Measurements from ENCODE around the gene SELENOW. TPM values are rescaled to one million over a fixed set of nuclear protein-coding genes. Genes with fewer than 3 reads are reported as not detected.
"Not testable (repeated sequence)": the region's sequence is repeated elsewhere in the genome, so short reads cannot be mapped to it uniquely, and the experiment has no call there.

SELENOW gene
- total RNA-seq, 6 experiments from 2014 or later: 46.4 to 141 (median 83.0) TPM

DNA sequence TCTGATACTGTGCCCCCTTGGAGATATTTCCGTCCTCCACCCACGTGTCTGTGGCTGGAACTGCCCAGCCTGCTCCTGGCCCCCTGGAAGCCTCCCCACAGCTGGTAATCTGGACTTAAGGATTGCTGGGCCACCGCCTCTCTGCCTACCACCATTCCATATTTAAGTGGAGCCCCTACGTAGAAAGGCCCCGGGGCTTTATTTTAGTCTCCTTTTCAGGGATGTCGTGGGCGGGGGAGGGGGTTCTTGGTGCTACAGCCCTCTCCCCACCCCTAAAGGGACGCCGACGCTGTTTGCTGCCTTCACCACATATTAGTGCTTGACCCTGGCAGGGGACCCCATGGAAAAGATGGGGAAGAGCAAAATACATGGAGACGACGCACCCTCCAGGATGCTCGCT lies 35.9 kb upstream of the SELENOW start:
- Histone ChIP-seq H3K4me3 (peak overlapping the region in 2 of 3 donors; percentile 48), H3K36me3 (peaks cover 0 to 5% (median 0%) of the 10 kb centered on the region in 4 donors), H3K4me1 (peaks cover 0 to 26% (median 9%) of the 10 kb centered on the region in 4 donors), H3K27me3 (no peaks in the 10 kb centered on the region), H3K27ac (peak overlapping the region; percentile 82 to 88 (median 87)), H3K9me3 (no peaks in the 10 kb centered on the region)
- intact Hi-C loops (cut with DNase I): no loop called here
- WGBS (ENCODE audit: insufficient coverage, low coverage, low lambda C conversion rate, missing lambda C conversion rate): 64% methylated on average over 6 of the region's 13 CpGs
- no peak for ATAC-seq
- no peak for TF ChIP-seq POLR2A (IDR thresholded peaks at IDR 0.05)
- TF ChIP-seq, protein P1, sequence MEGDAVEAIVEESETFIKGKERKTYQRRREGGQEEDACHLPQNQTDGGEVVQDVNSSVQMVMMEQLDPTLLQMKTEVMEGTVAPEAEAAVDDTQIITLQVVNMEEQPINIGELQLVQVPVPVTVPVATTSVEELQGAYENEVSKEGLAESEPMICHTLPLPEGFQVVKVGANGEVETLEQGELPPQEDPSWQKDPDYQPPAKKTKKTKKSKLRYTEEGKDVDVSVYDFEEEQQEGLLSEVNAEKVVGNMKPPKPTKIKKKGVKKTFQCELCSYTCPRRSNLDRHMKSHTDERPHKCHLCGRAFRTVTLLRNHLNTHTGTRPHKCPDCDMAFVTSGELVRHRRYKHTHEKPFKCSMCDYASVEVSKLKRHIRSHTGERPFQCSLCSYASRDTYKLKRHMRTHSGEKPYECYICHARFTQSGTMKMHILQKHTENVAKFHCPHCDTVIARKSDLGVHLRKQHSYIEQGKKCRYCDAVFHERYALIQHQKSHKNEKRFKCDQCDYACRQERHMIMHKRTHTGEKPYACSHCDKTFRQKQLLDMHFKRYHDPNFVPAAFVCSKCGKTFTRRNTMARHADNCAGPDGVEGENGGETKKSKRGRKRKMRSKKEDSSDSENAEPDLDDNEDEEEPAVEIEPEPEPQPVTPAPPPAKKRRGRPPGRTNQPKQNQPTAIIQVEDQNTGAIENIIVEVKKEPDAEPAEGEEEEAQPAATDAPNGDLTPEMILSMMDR (IDR thresholded peaks at IDR 0.05): no peak
- DNase-seq: no peak

DNA sequence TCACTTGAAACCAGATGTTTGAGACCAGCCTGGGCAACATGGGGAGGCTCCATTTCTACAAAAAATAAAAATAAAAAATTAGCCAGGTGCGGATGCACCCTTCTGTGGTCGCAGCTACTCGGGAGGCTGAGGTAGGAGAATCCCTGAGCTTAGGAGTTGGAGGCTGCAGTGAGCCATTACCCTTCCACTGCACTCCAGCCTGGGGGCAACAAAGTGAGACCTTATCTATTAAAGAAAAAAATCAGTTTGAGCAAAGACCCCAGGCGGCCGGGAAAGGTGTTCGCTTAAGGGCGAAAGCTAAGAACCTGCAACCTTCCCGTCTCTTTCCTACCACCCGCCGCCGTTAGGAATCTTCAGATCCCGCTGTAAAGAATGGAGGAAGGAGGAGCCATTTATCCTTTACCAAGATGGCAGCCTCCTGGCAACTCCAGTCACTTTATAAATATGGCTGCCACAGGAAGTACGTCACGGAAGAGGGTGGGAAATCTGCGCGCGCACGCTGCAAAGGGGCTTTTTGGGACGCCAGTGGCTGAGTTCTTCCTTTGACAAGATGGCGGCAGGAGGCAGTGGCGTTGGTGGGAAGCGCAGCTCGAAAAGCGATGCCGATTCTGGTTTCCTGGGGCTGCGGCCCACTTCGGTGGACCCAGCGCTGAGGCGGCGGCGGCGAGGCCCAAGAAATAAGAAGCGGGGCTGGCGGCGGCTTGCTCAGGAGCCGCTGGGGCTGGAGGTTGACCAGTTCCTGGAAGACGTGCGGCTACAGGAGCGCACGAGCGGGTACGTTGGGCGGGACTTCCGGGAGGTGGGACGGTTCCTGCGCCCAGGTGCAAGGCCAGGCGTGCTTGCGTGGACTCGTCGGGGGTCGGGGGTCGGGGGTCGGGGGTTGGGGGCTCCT lies 33.2 kb upstream of the SELENOW start, which contains the start of gene NOP53:
Gene NOP53 (plus strand): TSS at position 537 of the 892 bp plus-strand sequence. CDS start 14 bp downstream, at position 551.
- H3K27ac ChIP-seq: peak within 1 kb of the TSS; percentile 94 to 98 (median 96)
- no peaks in the 10 kb centered on the region for H3K27me3 ChIP-seq
- no peaks in the 10 kb centered on the region for H3K9me3 ChIP-seq
- ATAC-seq (peak; percentile 60 to 75 (median 63)), DNase-seq (peak; percentile 96 to 98 (median 96))
- peaks cover 0 to 19% (median 12%) of the 10 kb centered on the region in 4 donors for H3K36me3 ChIP-seq
- 8% methylated on average over 21 of the region's 53 CpGs for WGBS (ENCODE audit: insufficient coverage, low coverage, low lambda C conversion rate, missing lambda C conversion rate)
- TF ChIP-seq, protein P1 (IDR thresholded peaks at IDR 0.05): no peak
- peak; percentile 78 for TF ChIP-seq POLR2A (IDR thresholded peaks at IDR 0.05)
- H3K4me3 ChIP-seq: peak within 1 kb of the TSS; percentile 74 to 95 (median 85)
- intact Hi-C loops (cut with DNase I): no loop called here
- H3K4me1 ChIP-seq: peaks cover 0 to 26% (median 9%) of the 10 kb centered on the region in 4 donors

DNA sequence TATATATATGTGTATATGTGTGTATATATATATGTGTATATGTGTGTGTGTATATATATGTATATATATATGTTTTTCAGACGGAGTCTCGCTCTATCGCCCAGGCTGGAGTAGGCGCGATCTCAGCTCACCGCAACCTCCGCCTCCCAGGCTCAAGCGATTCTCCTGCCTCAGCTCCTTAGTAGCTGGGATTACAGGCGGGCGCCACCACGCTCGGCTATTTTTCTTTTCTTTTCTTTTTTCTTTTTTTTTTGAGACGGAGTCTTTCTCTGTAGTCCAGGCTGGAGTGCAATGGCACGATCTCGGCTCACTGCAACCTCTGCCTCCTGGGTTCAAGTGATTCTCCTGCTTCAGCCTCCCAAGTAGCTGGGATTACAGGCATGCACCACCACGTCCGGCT lies 32.4 kb upstream of the SELENOW start:
- H3K27me3 ChIP-seq; DNase-seq; ATAC-seq; H3K9me3 ChIP-seq; intact Hi-C loops (cut with DNase I): not testable (repeated sequence)
- WGBS (ENCODE audit: insufficient coverage, low coverage, low lambda C conversion rate, missing lambda C conversion rate): 27% methylated on average over 5 of the region's 17 CpGs
- Histone ChIP-seq H3K27ac (peak overlapping the region in 2 of 3 donors; percentile 96 to 98), H3K36me3 (peaks cover 0 to 27% (median 20%) of the 10 kb centered on the region in 4 donors), H3K4me3 (peak overlapping the region; percentile 74 to 95 (median 85)), H3K4me1 (peaks cover 0 to 26% (median 9%) of the 10 kb centered on the region in 4 donors)

DNA sequence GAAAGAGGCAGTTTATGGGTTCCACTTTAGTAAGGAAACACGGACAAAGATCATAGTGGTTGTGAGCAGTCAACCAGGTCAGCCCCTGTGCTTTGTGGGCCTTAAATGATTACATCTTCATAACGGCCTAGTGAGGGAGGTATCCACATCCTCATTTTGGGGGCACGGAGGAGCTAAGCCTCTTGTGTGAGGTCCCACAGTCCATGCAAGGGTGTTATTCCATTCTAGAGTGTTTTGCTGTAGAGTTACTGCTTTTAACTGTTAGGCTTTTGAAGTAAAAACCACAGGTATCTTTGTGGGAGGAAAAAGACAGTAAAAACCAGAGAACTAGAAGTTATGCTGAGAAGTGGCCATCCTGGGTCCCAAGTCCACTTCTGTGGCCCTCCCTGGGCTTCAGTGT lies 29.2 kb upstream of the SELENOW start:
- intact Hi-C loops (cut with DNase I): no loop called here
- H3K9me3 ChIP-seq: no peaks in the 10 kb centered on the region
- no peaks in the 10 kb centered on the region for H3K27me3 ChIP-seq
- TF ChIP-seq, protein P1 (IDR thresholded peaks at IDR 0.05): no peak
- no peak for TF ChIP-seq POLR2A (IDR thresholded peaks at IDR 0.05)
- H3K4me3 ChIP-seq: no peak overlapping the region
- DNase-seq (no peak), ATAC-seq (no peak)
- H3K36me3 ChIP-seq: peaks cover 0 to 55% (median 39%) of the 10 kb centered on the region in 4 donors
- 80% methylated on average over 2 of the region's 3 CpGs for WGBS (ENCODE audit: insufficient coverage, low coverage, low lambda C conversion rate, missing lambda C conversion rate)
- peaks cover 0 to 19% (median 7%) of the 10 kb centered on the region in 4 donors for H3K4me1 ChIP-seq
- no peak overlapping the region for H3K27ac ChIP-seq

DNA sequence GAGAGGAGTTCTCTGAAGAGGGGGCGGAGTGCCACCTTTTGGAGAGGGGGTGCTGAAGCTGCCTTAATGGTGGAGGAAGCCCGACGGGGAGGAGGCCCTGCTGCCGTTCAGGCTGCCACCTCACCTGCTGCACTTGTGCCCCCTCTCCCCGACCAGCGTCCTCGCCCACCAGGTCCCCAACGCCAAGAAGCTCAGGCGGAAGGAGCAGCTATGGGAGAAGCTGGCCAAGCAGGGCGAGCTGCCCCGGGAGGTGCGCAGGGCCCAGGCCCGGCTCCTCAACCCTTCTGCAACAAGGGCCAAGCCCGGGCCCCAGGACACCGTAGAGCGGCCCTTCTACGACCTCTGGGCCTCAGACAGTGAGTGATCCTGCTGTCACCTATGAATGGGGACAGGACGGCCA lies 27.8 kb upstream of the SELENOW start:
- H3K9me3 ChIP-seq: no peaks in the 10 kb centered on the region
- no CpG with 5 or more reads among the region's 18 CpGs for WGBS (ENCODE audit: insufficient coverage, low coverage, low lambda C conversion rate, missing lambda C conversion rate)

More for the DNA sequence above, 27.8 kb upstream of the SELENOW start:
- peaks cover 0 to 14% (median 6%) of the 10 kb centered on the region in 4 donors for H3K4me1 ChIP-seq
- peaks cover 0 to 63% (median 40%) of the 10 kb centered on the region in 4 donors for H3K36me3 ChIP-seq
- no peak overlapping the region for H3K27ac ChIP-seq
- H3K27me3 ChIP-seq: no peaks in the 10 kb centered on the region
- intact Hi-C loops (cut with DNase I): no loop called here
- TF ChIP-seq POLR2A (IDR thresholded peaks at IDR 0.05): no peak
- TF ChIP-seq, protein P1 (IDR thresholded peaks at IDR 0.05): no peak
- no peak overlapping the region for H3K4me3 ChIP-seq
- ATAC-seq: no peak
- DNase-seq: no peak
